ENCODE data around the gene CAPSL.

DNA sequence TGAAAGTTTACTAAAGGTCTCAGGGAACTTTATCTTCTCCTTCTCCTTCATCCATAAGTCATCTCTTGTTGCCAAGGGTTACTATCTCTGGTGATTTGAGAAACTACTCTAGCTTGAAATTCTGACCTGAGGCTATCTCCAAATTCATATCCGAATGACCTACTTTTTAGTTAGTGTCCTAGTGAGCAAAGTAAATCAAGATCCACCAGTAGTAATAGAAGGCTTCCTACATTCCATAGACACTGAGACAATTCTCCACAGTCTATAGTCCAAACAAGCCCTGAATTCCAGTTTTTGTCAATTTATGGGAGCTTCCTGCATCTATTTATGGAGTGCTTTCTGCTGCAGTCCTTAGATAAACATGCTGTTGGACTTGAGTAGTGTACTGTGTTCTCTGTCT is 76.7 kb downstream of the CAPSL start:
- no peak for TF ChIP-seq CTCF (IDR thresholded peaks at IDR 0.05)
- no peak for TF ChIP-seq POLR2A (IDR thresholded peaks at IDR 0.05)
- no peak for TF ChIP-seq POLR2AphosphoS5 (IDR thresholded peaks at IDR 0.05)
